Esophagus muscularis mucosa (tissue), 4 donors: ENCODE data around the gene ATG13. TPM values are rescaled to one million over a fixed set of nuclear protein-coding genes. Genes with fewer than 3 reads are reported as not detected.

Experiments used
- DNase-seq: peaks from one replicate; pipeline ENCODE4 v3.0.0-alpha.2; 2017; ENCODE audit errors: extremely low spot score
- H3K27ac ChIP-seq, 4 donors: fragments of 200-600 bp; sonication (generic); replicated peaks in 1 of 4; 1 replicate in 3 of 4; 2 replicates in 1 of 4; pipeline ENCODE4 v1.5.1; 2016 to 2019; ENCODE audit warnings: mild to moderate bottlenecking in 1 of 4
- H3K27me3 ChIP-seq, 4 donors: fragments of 200-600 bp; sonication (generic); one replicate each; pipeline versions ENCODE4 v1.5.1 to v1.6.0; 2016 to 2019
- H3K36me3 ChIP-seq, 4 donors: fragments of 200-600 bp; sonication (generic); one replicate each; pipeline ENCODE4 v1.5.1; 2016 to 2019
- H3K4me1 ChIP-seq, 4 donors: fragments of 200-600 bp; sonication (generic); one replicate each; pipeline ENCODE4 v1.5.1; 2016 to 2019
- H3K4me3 ChIP-seq, 4 donors: fragments of 200-600 bp; sonication (generic); 1 replicate in 2 of 4; 2 replicates in 2 of 4; pipeline ENCODE4 v1.5.1; 2016 to 2019; ENCODE audit warnings: mild to moderate bottlenecking in 4 of 4, moderate library complexity in 1 of 4
- H3K9me3 ChIP-seq, 4 donors: fragments of 200-600 bp; sonication (generic); 1 replicate in 3 of 4; 2 replicates in 1 of 4; pipeline ENCODE4 v1.5.1; 2016 to 2019
- EP300 ChIP-seq: sonication (generic); formaldehyde crosslinking; IDR thresholded peaks from one replicate; pipeline ENCODE4 v1.6.1; 2017; ENCODE audit warnings: antibody characterized with exemption
- POLR2A ChIP-seq: fragments of 450-650 bp; IDR thresholded peaks from one replicate; pipeline ENCODE4 v1.6.1; 2017; ENCODE audit warnings: antibody characterized with exemption, moderate library complexity, mild to moderate bottlenecking, low read depth
- POLR2AphosphoS5 ChIP-seq, 2 donors: sonication (generic); formaldehyde crosslinking; IDR thresholded peaks; one replicate each; pipeline ENCODE4 v1.6.1; 2017; ENCODE audit warnings: antibody characterized with exemption in 2 of 2
- WGBS: methylation state at CpG from one replicate; pipeline ENCODE4 v1.1.5; 2018; 5-methylcytosine and 5-hydroxymethylcytosine counted together
- intact Hi-C: fragments of 100-400 bp; cut with DNase I; formaldehyde crosslinking; loops from one replicate; pipeline ENCODE4 v1.15.1; 2023
- total RNA-seq, 4 donors: library from RNA; depleted of rRNA; stranded (reverse); fragments of >200 nt; gene quantifications; one replicate each; pipeline versions ENCODE4 v1.1.0 to v1.2.1, GENCODE V29; 2016
- TF ChIP-seq, protein P1 (sequence below), 3 experiments: fragments of 200-600 bp in 2 of 3; fragments of 450-650 bp in 1 of 3; sonication (generic) in 2 of 3; IDR thresholded peaks; one replicate each; pipeline ENCODE4 v1.5.1; 2017 to 2019; ENCODE audit warnings: antibody characterized with exemption in 3 of 3, mild to moderate bottlenecking in 2 of 3, moderate library complexity in 1 of 3

The ATG13 gene
- total RNA-seq, 4 donors from 2014 or later = 68.7 to 74.3 (median 72.1) TPM

DNA sequence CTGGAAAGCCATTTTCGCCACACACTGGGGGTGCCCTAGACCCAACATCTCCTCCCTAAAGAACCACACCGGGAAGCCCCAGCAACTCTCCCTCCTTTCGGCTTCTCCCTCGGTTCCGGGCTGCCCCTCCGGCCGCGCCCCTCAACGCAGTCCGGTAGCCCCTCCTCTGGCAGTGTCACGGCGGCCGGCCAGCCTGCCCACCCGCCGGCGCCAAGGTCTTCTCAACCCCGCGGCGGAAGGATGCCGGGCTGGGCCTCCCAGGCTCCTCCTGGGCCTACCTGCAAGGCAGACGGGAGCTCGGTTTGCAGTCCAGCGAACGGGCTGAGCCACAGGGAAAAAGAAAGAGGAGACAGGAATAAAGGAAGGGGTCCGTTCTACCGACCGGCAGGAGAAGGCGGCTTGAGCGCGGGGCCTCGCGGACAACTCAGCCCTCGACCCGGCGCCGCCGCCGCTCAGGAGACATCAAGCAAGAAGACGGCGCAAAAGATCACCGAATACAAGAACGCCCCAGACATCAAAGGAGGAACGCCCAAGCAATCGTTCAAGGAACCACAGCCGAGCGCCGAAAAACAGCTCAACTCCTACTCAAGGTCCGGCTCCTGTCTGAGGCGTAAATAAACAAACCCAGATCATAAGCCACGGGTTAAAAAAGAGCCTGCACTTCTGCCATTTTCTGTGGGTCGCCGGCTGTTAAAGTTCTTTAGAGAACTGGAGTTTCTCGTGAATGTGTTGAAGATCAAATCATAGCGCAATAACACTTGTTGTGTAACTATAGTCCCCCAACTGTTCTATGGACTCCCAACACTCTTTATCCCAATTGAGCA is 23.6 kb upstream of the ATG13 start, which contains the start of gene AMBRA1:
AMBRA1 (minus strand) TSS at position 474 of the 824 bp plus-strand sequence. CDS start 45,643 bp downstream, outside the sequence.
- H3K36me3 ChIP-seq = no peaks in the 10 kb centered on the region
- peaks cover 34 to 50% (median 47%) of the 10 kb centered on the region in 4 donors for H3K4me1 ChIP-seq
- H3K9me3 ChIP-seq = no peaks in the 10 kb centered on the region
- no peaks in the 10 kb centered on the region for H3K27me3 ChIP-seq
- intact Hi-C loops = no loop called here
- peak; percentile 95 for DNase-seq
- TF ChIP-seq EP300 = no peak
- no peak for TF ChIP-seq POLR2A
- TF ChIP-seq, protein P1, sequence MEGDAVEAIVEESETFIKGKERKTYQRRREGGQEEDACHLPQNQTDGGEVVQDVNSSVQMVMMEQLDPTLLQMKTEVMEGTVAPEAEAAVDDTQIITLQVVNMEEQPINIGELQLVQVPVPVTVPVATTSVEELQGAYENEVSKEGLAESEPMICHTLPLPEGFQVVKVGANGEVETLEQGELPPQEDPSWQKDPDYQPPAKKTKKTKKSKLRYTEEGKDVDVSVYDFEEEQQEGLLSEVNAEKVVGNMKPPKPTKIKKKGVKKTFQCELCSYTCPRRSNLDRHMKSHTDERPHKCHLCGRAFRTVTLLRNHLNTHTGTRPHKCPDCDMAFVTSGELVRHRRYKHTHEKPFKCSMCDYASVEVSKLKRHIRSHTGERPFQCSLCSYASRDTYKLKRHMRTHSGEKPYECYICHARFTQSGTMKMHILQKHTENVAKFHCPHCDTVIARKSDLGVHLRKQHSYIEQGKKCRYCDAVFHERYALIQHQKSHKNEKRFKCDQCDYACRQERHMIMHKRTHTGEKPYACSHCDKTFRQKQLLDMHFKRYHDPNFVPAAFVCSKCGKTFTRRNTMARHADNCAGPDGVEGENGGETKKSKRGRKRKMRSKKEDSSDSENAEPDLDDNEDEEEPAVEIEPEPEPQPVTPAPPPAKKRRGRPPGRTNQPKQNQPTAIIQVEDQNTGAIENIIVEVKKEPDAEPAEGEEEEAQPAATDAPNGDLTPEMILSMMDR (IDR thresholded peaks at IDR 0.05) = peak in 1 of 3 experiments; percentile 24
- peak; percentile 80 to 84 for TF ChIP-seq POLR2AphosphoS5 (IDR thresholded peaks at IDR 0.05)
- peak within 1 kb of the TSS; percentile 77 to 85 (median 83) for H3K27ac ChIP-seq
- 2% methylated on average over 44 of the region's 54 CpGs for WGBS
- H3K4me3 ChIP-seq = peak within 1 kb of the TSS; percentile 73 to 96 (median 88)

GRCh38 chr11:46594374-46594700 is 23.0 kb upstream of the ATG13 start:
- TF ChIP-seq POLR2AphosphoS5 (IDR thresholded peaks at IDR 0.05) (no peak), EP300 (no peak), POLR2A (no peak)
- TF ChIP-seq, protein P1 (IDR thresholded peaks at IDR 0.05) = no peak
- WGBS = 35% methylated on average over 3 of the region's 3 CpGs
- Histone ChIP-seq H3K36me3 (no peaks in the 10 kb centered on the region), H3K27ac (peak overlapping the region; percentile 77 to 85 (median 83)), H3K4me1 (peaks cover 34 to 46% (median 41%) of the 10 kb centered on the region in 4 donors), H3K27me3 (no peaks in the 10 kb centered on the region), H3K4me3 (peak overlapping the region; percentile 73 to 96 (median 88)), H3K9me3 (no peaks in the 10 kb centered on the region)
- intact Hi-C loops = no loop called here
- no peak for DNase-seq

DNA sequence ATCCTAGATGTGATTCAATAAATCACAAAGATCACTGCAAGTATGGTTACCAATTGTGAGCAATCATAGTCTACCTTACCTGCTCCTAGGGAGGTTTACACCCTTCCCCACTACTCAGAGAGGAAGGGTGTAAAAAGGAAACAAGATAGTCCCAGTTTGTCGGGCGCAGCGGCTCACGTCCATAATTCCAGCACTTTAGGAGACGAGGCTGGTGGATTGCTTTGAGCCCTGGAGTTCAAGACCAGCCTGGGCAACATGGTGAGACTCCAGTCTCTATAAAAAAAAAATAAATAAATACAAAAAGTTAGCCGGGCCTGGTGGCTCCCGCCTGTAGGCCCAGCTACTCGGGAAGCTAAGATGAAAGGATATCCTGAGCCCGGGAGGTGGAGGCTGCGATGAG is 22.6 kb upstream of the ATG13 start:
- WGBS = 86% methylated on average over 10 of the region's 10 CpGs
- Histone ChIP-seq H3K36me3 (no peaks in the 10 kb centered on the region), H3K27me3 (no peaks in the 10 kb centered on the region), H3K9me3 (no peaks in the 10 kb centered on the region), H3K27ac (no peak overlapping the region), H3K4me3 (peak overlapping the region in 1 of 4 donors; percentile 88), H3K4me1 (peaks cover 32 to 41% (median 37%) of the 10 kb centered on the region in 4 donors)
- DNase-seq = no peak
- intact Hi-C loops = no loop called here
- TF ChIP-seq, protein P1 (IDR thresholded peaks at IDR 0.05) = no peak
- TF ChIP-seq POLR2AphosphoS5 (IDR thresholded peaks at IDR 0.05) (no peak), EP300 (no peak), POLR2A (no peak)

DNA sequence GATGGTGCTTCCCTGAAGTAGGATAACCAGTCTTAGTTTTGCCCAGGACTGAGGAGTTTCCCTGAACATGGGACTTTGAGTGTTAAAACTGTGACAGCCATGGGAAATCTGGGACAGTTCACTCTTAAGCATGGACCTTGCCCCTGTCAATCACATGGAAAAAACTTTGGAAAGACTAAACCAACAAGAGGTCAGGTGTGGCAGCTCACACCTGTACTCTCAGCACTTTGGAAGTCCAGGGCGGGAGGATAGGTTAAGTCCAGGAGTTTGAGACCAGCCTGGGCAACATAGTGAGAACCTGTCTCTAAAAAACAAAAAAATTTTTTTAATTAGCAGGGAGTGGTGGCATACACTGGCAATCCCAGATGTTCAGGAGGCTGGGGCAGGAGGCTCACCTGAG is 20.2 kb upstream of the ATG13 start:
- no peaks in the 10 kb centered on the region for H3K9me3 ChIP-seq
- H3K4me1 ChIP-seq = peaks cover 10 to 33% (median 20%) of the 10 kb centered on the region in 4 donors
- no peak overlapping the region for H3K27ac ChIP-seq
- no peak for DNase-seq
- intact Hi-C loops = no loop called here
- no peak overlapping the region for H3K4me3 ChIP-seq
- 100% methylated on average over 1 of the region's 1 CpG for WGBS
- no peaks in the 10 kb centered on the region for H3K27me3 ChIP-seq
- H3K36me3 ChIP-seq = no peaks in the 10 kb centered on the region
- TF ChIP-seq, protein P1 (IDR thresholded peaks at IDR 0.05) = no peak
- TF ChIP-seq EP300 (no peak), POLR2A (no peak)
